ENCODE data around the gene DRAM1. TPM values are rescaled to one million over a fixed set of nuclear protein-coding genes. Genes with fewer than 3 reads are reported as not detected.
A peak's percentile ranks its signal among the peaks of the same experiment; 100 is the strongest.

The DRAM1 gene
- total and polyA plus RNA-seq, 9 of the 15 experiments (the other 6 are each of a cell fraction or from before 2014, with no cell fraction given), result 1.4 to 4.3 (median 2.7) TPM

- no peak for TF ChIP-seq ZBTB12 (CRISPR knock-in tag; IDR thresholded peaks at IDR 0.05)
- TF ChIP-seq SETDB1 (IDR thresholded peaks at IDR 0.05; ENCODE audit: low read length), result no peak
- TF ChIP-seq HSF4 (CRISPR knock-in tag; IDR thresholded peaks at IDR 0.05; ENCODE audit: borderline replicate concordance), result no peak
- TF ChIP-seq ZSCAN29 (IDR thresholded peaks at IDR 0.05), result no peak
- no peak for TF ChIP-seq SP1 (CRISPR knock-in tag; IDR thresholded peaks at IDR 0.05)
- TF ChIP-seq NFIC (IDR thresholded peaks at IDR 0.05), result peak; percentile 59
- TF ChIP-seq, protein P1, sequence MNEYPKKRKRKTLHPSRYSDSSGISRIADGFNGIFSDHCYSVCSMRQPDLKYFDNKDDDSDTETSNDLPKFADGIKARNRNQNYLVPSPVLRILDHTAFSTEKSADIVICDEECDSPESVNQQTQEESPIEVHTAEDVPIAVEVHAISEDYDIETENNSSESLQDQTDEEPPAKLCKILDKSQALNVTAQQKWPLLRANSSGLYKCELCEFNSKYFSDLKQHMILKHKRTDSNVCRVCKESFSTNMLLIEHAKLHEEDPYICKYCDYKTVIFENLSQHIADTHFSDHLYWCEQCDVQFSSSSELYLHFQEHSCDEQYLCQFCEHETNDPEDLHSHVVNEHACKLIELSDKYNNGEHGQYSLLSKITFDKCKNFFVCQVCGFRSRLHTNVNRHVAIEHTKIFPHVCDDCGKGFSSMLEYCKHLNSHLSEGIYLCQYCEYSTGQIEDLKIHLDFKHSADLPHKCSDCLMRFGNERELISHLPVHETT (CRISPR knock-in tag; conservative IDR thresholded peaks at IDR 0.05 in 1 of 2, IDR thresholded peaks at IDR 0.05 in 1 of 2), result no peak
- no peak for TF ChIP-seq CSDE1 (IDR thresholded peaks at IDR 0.05)
- TF ChIP-seq NELFE (IDR thresholded peaks at IDR 0.05; ENCODE audit: insufficient read depth, insufficient read length), result no peak
- no peak for TF ChIP-seq CAMTA2 (CRISPR knock-in tag; conservative IDR thresholded peaks at IDR 0.05)
- no peak for TF ChIP-seq JUNB (CRISPR knock-in tag; conservative IDR thresholded peaks at IDR 0.05)
- no peak for TF ChIP-seq C11orf30 (IDR thresholded peaks at IDR 0.05; ENCODE audit: low read depth)
- no peak for TF ChIP-seq POLR2B (IDR thresholded peaks at IDR 0.05; ENCODE audit: low read depth, partially characterized antibody)
- TF ChIP-seq, protein P2, sequence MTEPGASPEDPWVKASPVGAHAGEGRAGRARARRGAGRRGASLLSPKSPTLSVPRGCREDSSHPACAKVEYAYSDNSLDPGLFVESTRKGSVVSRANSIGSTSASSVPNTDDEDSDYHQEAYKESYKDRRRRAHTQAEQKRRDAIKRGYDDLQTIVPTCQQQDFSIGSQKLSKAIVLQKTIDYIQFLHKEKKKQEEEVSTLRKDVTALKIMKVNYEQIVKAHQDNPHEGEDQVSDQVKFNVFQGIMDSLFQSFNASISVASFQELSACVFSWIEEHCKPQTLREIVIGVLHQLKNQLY (CRISPR knock-in tag; conservative IDR thresholded peaks at IDR 0.05), result no peak
- TF ChIP-seq CBFA2T3 (IDR thresholded peaks at IDR 0.05), result peak; percentile 90
- no peak for TF ChIP-seq LCOR (CRISPR knock-in tag; IDR thresholded peaks at IDR 0.05)
- TF ChIP-seq ZNF584 (CRISPR knock-in tag; IDR thresholded peaks at IDR 0.05; ENCODE audit: low read depth), result no peak
- no peak for TF ChIP-seq ZNF277 (CRISPR knock-in tag; IDR thresholded peaks at IDR 0.05; ENCODE audit: borderline replicate concordance)
- TF ChIP-seq, protein P3, sequence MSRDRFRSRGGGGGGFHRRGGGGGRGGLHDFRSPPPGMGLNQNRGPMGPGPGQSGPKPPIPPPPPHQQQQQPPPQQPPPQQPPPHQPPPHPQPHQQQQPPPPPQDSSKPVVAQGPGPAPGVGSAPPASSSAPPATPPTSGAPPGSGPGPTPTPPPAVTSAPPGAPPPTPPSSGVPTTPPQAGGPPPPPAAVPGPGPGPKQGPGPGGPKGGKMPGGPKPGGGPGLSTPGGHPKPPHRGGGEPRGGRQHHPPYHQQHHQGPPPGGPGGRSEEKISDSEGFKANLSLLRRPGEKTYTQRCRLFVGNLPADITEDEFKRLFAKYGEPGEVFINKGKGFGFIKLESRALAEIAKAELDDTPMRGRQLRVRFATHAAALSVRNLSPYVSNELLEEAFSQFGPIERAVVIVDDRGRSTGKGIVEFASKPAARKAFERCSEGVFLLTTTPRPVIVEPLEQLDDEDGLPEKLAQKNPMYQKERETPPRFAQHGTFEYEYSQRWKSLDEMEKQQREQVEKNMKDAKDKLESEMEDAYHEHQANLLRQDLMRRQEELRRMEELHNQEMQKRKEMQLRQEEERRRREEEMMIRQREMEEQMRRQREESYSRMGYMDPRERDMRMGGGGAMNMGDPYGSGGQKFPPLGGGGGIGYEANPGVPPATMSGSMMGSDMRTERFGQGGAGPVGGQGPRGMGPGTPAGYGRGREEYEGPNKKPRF (IDR thresholded peaks at IDR 0.05; ENCODE audit: low read depth, low read length), result no peak
- no peak for TF ChIP-seq CBX3 (IDR thresholded peaks at IDR 0.05; ENCODE audit: borderline replicate concordance in 1 of 2, low read length in 2 of 2)
- TF ChIP-seq PML (IDR thresholded peaks at IDR 0.05; ENCODE audit: low read length), result no peak
- no peak for TF ChIP-seq HDAC8 (tag; IDR thresholded peaks at IDR 0.05)
- TF ChIP-seq SRSF1 (IDR thresholded peaks at IDR 0.05; ENCODE audit: low read depth, low read length), result no peak
- no peak for TF ChIP-seq ZNF143 (CRISPR knock-in tag; IDR thresholded peaks at IDR 0.05)
Measured at GRCh38 chr12:101855364-101855884, 22.0 kb upstream of the DRAM1 start (continued).

Data from K562 (cell line).